NCI-H1436 (cell line): ENCODE measurements around the gene KCMF1.
A peak's percentile ranks its signal among the peaks of the same experiment; 100 is the strongest.

Experiments
- DNase-seq: peaks from one replicate; lab custom pipeline; 2025; lab: John Stamatoyannopoulos, UW

KCMF1 gene

DNA sequence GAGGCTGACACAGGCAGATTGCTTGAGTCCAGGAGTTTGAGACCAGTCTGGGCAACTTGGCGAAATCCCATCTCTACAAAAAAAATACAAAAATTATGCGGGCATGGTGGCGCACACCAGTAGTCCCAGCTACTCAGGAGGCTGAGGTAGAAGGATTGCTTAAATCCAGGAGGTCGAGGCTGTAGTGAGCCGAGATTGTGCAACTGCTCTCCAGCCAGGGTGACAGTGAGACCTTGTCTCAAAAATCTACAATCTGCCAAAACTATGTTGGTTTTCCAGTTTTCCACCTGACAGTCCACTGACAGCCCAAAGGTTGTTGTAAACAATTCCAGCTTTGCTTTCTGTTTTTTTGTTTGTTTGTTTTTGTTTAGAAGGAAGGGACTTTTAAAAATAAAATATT lies 51.3 kb downstream of the KCMF1 start:
- DNase-seq, result no peak

GRCh38 chr2:85024372-85025047 lies 53.5 kb downstream of the KCMF1 start:
- no peak for DNase-seq

GRCh38 chr2:85032621-85033020 lies 61.7 kb downstream of the KCMF1 start:
- DNase-seq, result no peak

DNA sequence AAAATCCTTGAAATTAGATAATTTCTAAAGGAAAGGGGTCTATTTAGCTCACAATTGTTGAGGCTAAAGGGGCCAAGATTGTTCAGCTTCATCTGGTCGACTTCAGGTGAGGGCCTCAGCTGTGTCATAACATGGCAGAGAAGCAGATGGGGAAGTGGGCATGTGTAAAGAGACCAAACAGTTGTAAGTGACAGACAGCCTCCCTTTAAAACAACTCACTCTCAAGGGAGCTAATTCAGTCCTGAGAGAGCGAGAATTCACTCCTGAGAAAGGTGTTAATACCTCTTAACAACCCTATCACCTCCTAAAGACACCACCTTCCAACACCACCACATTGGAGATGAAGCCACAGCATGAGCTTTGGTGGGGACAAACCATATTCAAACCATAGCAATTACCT lies 62.4 kb downstream of the KCMF1 start:
- DNase-seq, result no peak

GRCh38 chr2:85034158-85034557 lies 63.2 kb downstream of the KCMF1 start:
- DNase-seq, result no peak

DNA sequence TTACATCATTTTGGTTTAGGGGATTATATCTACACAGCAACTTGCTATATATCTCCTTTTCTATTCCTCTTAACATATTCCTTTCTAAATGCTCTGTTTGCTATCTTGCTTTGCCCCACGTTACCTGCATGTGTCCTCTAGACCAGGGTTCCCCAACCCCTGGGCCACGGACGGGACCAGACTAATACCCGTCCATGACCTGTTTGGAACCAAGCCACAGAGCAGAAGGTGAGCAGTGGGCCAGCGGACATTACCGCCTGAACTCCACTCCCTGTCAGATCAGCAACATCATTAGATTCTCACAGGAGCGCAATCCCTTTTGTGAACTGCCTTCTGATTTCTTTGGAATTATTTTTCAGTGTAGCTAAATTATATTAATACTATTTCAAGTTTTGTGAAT lies 66.7 kb downstream of the KCMF1 start:
- DNase-seq, result no peak

DNA sequence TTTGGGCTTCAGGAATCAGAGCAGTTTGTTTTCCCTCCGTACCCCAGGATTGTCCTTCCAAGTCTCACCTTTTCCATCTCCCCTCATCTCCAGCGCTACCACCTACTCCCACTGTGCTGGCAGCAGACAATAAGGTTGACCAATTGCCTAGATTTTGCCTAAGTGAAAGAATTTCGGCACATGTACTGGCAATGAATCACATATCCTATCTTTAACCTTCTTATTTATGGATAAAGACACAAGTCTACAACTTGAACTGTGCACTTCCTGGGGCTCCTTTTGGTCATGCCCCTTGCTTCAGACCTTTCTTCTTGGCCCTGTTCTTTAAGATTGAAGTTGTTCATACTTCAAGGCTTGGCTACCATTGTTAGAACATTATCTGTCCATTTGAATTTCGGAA lies 71.4 kb downstream of the KCMF1 start:
- no peak for DNase-seq

DNA sequence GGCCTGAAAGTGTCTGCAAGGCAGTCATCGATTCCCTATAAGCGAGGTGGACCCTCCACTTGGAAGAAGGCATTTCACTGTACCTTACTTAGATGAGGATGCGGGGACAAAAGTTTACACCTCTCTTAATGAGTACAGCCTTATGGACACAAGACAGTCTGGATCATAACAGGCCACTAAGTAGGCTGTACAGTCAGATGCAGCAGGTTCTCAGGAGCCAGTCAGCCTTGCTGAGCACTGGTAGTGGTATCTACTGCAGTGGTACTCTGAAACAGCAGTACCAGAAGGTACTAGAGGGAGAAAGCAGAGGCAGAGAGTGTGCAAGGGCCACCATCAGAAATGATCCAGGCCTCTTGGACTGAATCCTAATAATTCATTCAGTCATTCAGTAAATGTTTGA lies 77.6 kb downstream of the KCMF1 start:
- no peak for DNase-seq

- no peak for DNase-seq
These were observed 78.3 kb downstream of the KCMF1 start for GRCh38 chr2:85049236-85049635.

DNA sequence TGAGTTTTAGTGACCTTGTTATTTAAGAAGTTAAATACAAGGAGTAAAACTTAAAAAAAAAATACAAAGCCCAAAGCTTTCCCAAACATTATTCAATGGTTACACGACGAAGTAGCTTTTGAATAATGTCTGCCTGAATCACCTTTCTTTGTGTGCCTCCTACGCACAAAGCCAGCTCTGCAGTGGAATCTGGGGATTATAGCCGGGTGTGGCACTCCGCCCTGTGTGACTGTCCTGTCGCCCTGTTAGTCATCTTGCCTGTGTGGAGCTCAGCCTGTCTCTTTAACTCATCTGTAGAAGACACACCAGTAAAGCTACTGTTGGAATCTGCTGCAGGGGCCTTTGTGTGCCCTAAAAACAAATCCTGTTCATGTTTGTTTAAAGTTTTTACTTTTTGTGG lies 82.8 kb downstream of the KCMF1 start:
- DNase-seq, result no peak

- DNase-seq, result no peak
These were observed 86.4 kb downstream of the KCMF1 start for GRCh38 chr2:85057226-85057962.

- DNase-seq, result no peak
These were observed 90.9 kb downstream of the KCMF1 start for GRCh38 chr2:85061896-85062295.

GRCh38 chr2:85062565-85062964 lies 91.6 kb downstream of the KCMF1 start:
- no peak for DNase-seq

DNA sequence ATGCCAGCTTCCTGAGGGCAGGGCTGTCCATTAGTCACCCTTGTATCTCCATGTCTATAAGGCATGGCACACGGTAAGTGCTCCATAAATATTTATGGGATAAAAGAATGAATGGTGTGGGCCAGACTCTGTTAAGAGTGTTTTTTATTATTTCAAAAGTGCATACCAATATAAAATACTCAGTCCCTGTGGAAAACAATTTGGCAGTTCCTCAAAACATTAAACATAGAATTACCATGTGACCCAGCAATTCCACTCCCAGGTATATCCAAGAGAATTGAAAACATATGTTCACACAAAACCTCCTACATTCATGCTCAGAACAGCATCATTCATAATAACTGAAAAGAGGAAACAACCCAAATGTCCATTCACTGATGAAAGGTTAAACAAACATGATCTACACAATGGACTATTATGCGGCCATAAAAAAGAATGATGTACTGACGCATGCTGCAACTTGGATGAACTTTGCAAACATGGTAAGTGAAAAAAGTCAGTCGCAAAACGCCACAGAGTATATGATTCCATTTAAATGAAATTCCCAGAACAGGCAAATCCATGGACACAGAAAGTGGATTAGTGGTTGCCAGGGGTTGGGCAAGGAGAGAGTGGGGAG lies 93.1 kb downstream of the KCMF1 start:
- DNase-seq, result no peak

DNA sequence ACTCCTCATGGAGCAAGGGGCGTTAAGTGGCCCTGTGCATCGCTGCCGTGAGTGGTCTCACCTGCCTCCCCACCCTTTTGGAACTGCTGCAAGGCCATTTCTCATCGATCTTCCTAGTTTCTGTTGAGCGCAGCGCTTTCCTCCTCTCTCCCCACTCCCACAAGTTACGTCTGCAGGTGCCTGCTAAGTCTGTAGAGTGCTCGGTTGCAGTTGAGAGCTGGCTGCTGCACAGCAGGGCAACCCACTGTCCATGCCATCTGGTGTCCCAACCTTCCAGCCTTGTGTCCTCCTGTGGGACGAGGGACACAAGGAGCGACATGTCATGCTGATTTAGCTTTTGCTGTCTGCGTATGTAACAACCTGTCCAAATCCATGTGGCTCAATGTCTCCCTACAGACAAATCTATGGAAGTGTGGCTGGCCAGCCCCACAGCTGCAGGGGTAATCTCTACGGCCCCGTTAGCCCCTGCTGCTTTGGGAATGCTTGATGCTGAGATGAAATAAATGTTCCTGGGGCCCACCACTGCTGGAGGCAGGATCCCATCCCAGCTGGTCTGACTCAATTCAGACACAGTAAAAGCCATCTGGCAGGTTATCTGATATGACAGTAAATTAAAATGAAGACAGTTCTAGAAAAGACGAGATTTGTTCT lies 94.1 kb downstream of the KCMF1 start:
- DNase-seq, result no peak

GRCh38 chr2:85066006-85066740 lies 95.2 kb downstream of the KCMF1 start:
- no peak for DNase-seq

DNA sequence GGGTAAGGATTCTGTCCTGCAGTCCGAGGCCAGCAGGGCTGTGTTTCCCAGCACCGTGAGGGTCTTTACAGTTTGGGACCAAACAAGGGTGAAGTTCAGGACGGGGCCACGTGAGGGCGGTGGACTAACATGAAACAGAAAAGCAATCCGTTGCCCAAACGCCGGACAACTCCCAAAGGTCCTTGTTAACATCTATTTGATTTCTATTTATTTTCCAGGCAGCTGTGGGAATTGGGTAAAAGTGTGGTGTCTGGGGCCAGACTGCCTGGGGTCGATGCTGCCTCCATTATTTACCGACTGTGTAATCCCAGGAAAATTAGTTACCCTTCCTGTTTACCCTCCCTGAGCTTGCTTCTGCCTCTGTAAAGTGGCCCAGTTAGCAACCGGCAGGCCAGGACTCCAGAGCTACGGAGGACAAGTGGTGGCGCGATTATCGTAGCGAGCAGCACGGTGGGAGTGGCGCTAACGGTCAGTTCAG lies 96.0 kb downstream of the KCMF1 start:
- DNase-seq, result peak; percentile 79

GRCh38 chr2:85071096-85071495 lies 100.1 kb downstream of the KCMF1 start:
- no peak for DNase-seq

- DNase-seq, result no peak
These were observed 102.1 kb downstream of the KCMF1 start for GRCh38 chr2:85073033-85073432.

DNA sequence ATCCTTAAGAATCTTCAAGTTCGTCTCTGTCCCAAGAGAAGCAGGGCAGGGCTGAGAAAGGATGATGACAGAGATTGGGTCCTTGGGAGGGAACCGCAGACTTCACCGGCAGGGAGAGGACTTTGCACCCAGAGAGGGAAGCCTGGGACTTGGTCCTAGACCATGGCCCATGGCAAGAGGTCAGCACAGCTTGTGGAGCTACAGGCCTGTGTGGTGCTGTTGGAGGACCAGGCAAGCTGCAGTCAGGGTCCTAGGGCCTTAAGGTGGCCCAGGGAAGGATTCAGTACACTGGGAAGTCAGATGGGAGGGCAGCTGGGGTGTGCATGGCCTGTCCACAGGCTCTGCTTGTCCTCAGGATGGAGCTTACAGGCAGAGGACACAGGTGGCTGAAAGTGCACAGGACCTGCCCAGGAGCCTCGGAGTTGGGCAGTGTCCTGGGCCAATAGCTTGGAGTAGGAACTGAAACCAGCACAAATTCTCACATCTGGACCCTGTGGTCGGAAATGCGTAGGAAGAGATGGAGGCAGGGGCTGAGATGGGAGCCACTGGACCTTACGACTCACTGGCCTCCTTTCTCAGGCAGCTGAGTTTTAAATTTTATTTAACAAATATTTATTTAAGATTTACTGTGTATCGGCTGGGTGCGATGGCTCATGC lies 105.8 kb downstream of the KCMF1 start:
- no peak for DNase-seq

GRCh38 chr2:85077859-85078419 lies 107.0 kb downstream of the KCMF1 start:
- DNase-seq, result no peak
